ENCODE data around the gene AP5Z1. TPM values are rescaled to one million over a fixed set of nuclear protein-coding genes. Genes with fewer than 3 reads are reported as not detected.

Gene AP5Z1
- total RNA-seq, 2 experiments from 2014 or later: 32.8 to 35.0 TPM

DNA sequence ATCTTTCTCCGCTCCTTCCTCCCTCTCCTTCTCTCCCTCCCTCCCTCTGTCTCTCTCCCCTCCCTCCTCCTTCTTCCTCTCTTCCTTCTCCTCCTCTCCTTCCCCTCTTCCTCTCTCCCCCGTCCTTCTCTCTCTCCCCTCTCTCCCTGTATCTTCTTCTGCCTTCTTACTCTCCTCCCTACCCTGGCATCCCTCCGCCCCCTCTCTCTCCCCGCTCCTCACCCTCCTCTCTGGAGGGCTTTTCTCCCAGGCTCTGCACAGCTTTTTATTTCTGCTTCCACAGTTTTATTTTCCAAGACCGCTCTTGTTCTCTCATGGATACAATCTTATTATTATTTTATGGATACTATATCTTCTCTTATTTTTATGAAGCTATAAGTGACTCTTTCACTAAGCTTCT lies 32.6 kb downstream of the AP5Z1 start:
- POLR2A ChIA-PET: no interaction called here

GRCh38 chr7:4808565-4808964 lies 33.1 kb downstream of the AP5Z1 start:
- Histone ChIP-seq H3K27ac (ENCODE audit: low read depth, low read length, poor library complexity, severe bottlenecking) (no peak overlapping the region), H3K79me2 (ENCODE audit: insufficient read depth, low read depth, low read length) (no peaks in the 10 kb centered on the region), H4K20me1 (ENCODE audit: insufficient read depth, low read length) (no peaks in the 10 kb centered on the region), H3K36me3 (ENCODE audit: insufficient read depth, low read length) (no peaks in the 10 kb centered on the region), H3K4me2 (ENCODE audit: low read length) (no peak overlapping the region), H3K4me3 (ENCODE audit: low read depth, low read length, poor library complexity, severe bottlenecking) (no peak overlapping the region), H2AFZ (ENCODE audit: low read length) (no peak overlapping the region), H3K9me2 (ENCODE audit: insufficient read depth, low read length) (no peaks in the 10 kb centered on the region), H3K9me3 (ENCODE audit: low read length) (no peaks in the 10 kb centered on the region), H3K4me1 (ENCODE audit: insufficient read depth, low read length, poor library complexity, severe bottlenecking) (no peaks in the 10 kb centered on the region)
- intact Hi-C loops (cut with micrococcal nuclease; ENCODE audit: unreplicated experiment): no loop called here
- ChIA-PET CTCF (ENCODE audit: unreplicated experiment) (no interaction called here), POLR2A (no interaction called here)
- DNase-seq (ENCODE audit: low spot score): no peak
- TF ChIP-seq, protein P1, sequence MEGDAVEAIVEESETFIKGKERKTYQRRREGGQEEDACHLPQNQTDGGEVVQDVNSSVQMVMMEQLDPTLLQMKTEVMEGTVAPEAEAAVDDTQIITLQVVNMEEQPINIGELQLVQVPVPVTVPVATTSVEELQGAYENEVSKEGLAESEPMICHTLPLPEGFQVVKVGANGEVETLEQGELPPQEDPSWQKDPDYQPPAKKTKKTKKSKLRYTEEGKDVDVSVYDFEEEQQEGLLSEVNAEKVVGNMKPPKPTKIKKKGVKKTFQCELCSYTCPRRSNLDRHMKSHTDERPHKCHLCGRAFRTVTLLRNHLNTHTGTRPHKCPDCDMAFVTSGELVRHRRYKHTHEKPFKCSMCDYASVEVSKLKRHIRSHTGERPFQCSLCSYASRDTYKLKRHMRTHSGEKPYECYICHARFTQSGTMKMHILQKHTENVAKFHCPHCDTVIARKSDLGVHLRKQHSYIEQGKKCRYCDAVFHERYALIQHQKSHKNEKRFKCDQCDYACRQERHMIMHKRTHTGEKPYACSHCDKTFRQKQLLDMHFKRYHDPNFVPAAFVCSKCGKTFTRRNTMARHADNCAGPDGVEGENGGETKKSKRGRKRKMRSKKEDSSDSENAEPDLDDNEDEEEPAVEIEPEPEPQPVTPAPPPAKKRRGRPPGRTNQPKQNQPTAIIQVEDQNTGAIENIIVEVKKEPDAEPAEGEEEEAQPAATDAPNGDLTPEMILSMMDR (conservative IDR thresholded peaks at IDR 0.05; ENCODE audit: low read length): no peak
- no peak for TF ChIP-seq EZH2phosphoT487 (IDR thresholded peaks at IDR 0.05; ENCODE audit: borderline replicate concordance, low read depth, low read length)
- BruUV-seq (replicated peaks): no TSS peak

More for the DNA sequence above, 32.6 kb downstream of the AP5Z1 start:
- H3K9me3 ChIP-seq (ENCODE audit: low read length): no peaks in the 10 kb centered on the region
- intact Hi-C loops (cut with micrococcal nuclease; ENCODE audit: unreplicated experiment): no loop called here
- TF ChIP-seq, protein P1 (conservative IDR thresholded peaks at IDR 0.05; ENCODE audit: low read length): no peak
- no peak for TF ChIP-seq EZH2phosphoT487 (IDR thresholded peaks at IDR 0.05; ENCODE audit: borderline replicate concordance, low read depth, low read length)
- H3K27ac ChIP-seq (ENCODE audit: low read depth, low read length, poor library complexity, severe bottlenecking): no peak overlapping the region
- H3K9me2 ChIP-seq (ENCODE audit: insufficient read depth, low read length): no peaks in the 10 kb centered on the region
- no peaks in the 10 kb centered on the region for H3K36me3 ChIP-seq (ENCODE audit: insufficient read depth, low read length)
- H4K20me1 ChIP-seq (ENCODE audit: insufficient read depth, low read length): no peaks in the 10 kb centered on the region
- no peak overlapping the region for H3K4me3 ChIP-seq (ENCODE audit: low read depth, low read length, poor library complexity, severe bottlenecking)
- DNase-seq (ENCODE audit: low spot score): no peak
- no peaks in the 10 kb centered on the region for H3K79me2 ChIP-seq (ENCODE audit: insufficient read depth, low read depth, low read length)
- CTCF ChIA-PET (ENCODE audit: unreplicated experiment): no interaction called here
- no peak overlapping the region for H2AFZ ChIP-seq (ENCODE audit: low read length)
- BruUV-seq (replicated peaks): no TSS peak
- no peak overlapping the region for H3K4me2 ChIP-seq (ENCODE audit: low read length)
- no peaks in the 10 kb centered on the region for H3K4me1 ChIP-seq (ENCODE audit: insufficient read depth, low read length, poor library complexity, severe bottlenecking)

DNA sequence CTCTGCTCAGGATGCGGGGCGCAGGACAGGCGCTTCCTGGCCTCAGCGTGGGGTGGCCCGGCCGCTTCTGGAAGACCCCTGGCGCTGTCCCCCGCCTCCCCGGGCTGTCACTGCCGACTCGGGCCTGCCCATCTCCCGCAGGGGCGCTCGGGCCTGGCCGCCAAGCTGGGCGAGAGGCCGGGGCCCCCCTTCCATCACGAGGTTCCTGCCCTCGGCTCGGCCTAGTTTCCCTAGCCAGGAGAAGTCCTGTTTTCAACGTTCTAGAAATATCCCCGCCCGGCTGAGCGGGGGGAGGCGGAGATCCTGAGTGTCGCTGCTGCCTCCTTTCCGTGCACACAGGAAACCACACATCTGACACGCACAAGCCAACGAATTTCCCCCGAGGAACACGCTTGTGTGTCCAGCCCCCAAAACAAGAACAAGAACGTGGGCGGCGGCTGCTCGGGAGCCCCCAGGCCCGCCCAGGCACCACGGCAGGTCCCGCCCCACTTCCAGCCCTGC lies 33.7 kb downstream of the AP5Z1 start:
- no peak for DNase-seq (ENCODE audit: low spot score)
- TF ChIP-seq, protein P1 (conservative IDR thresholded peaks at IDR 0.05; ENCODE audit: low read length): no peak
- TF ChIP-seq EZH2phosphoT487 (IDR thresholded peaks at IDR 0.05; ENCODE audit: borderline replicate concordance, low read depth, low read length): no peak
- CTCF ChIA-PET (ENCODE audit: unreplicated experiment): no interaction called here
- Histone ChIP-seq H3K79me2 (ENCODE audit: insufficient read depth, low read depth, low read length) (no peaks in the 10 kb centered on the region), H3K27ac (ENCODE audit: low read depth, low read length, poor library complexity, severe bottlenecking) (no peak overlapping the region), H3K4me2 (ENCODE audit: low read length) (no peak overlapping the region), H4K20me1 (ENCODE audit: insufficient read depth, low read length) (no peaks in the 10 kb centered on the region), H3K4me1 (ENCODE audit: insufficient read depth, low read length, poor library complexity, severe bottlenecking) (no peaks in the 10 kb centered on the region), H3K4me3 (ENCODE audit: low read depth, low read length, poor library complexity, severe bottlenecking) (no peak overlapping the region), H3K9me2 (ENCODE audit: insufficient read depth, low read length) (no peaks in the 10 kb centered on the region), H3K36me3 (ENCODE audit: insufficient read depth, low read length) (no peaks in the 10 kb centered on the region), H2AFZ (ENCODE audit: low read length) (no peak overlapping the region), H3K9me3 (ENCODE audit: low read length) (no peaks in the 10 kb centered on the region)
- intact Hi-C loops (cut with micrococcal nuclease; ENCODE audit: unreplicated experiment): no loop called here
- no TSS peak for BruUV-seq (replicated peaks)
- POLR2A ChIA-PET: no interaction called here
